WTC11 (cell line): ENCODE data around the gene NDUFS2. TPM values are rescaled to one million over a fixed set of nuclear protein-coding genes. Genes with fewer than 3 reads are reported as not detected.

Experiments
- ATAC-seq: fragments of 200-7000 bp; cut with Tn5 transposase; 2 replicates; pipeline ENCODE4 v1.10.0; 2021; ENCODE audit warnings: mild to moderate bottlenecking, moderate library complexity
- CTCF ChIA-PET: fragments of 300-600 bp; sonication (Branson Sonifier 250); formaldehyde crosslinking; loops from one replicate; lab custom pipeline; 2021; ENCODE audit warnings: antibody characterized with exemption; lab: Charles Lee
- POLR2A ChIA-PET: fragments of 350-600 bp; sonication (Branson Sonifier 250); formaldehyde crosslinking; loops from one replicate; lab custom pipeline; 2021; ENCODE audit warnings: antibody characterized with exemption; lab: Charles Lee
- DNase-seq: peaks from one replicate; pipeline ENCODE4 v3.0.0; 2021; ENCODE audit warnings: low spot score
- H3K27ac Mint-ChIP-seq: 2 replicates; pipeline ENCODE4 v1.8.0; 2021; ENCODE audit warnings: mixed read lengths
- H3K27me3 Mint-ChIP-seq: 2 replicates; pipeline ENCODE4 v1.8.0; 2021; ENCODE audit warnings: low read depth, mild to moderate bottlenecking, moderate library complexity, mixed read lengths
- H3K36me3 Mint-ChIP-seq: 2 replicates; pipeline ENCODE4 v1.8.0; 2021; ENCODE audit warnings: mixed read lengths
- H3K4me1 Mint-ChIP-seq: 2 replicates; pipeline ENCODE4 v1.8.0; 2022; ENCODE audit warnings: mixed read lengths
- H3K4me3 Mint-ChIP-seq: 2 replicates; pipeline ENCODE4 v1.8.0; 2021; ENCODE audit warnings: mild to moderate bottlenecking, moderate library complexity, mixed read lengths
- H3K9me3 Mint-ChIP-seq: 2 replicates; pipeline ENCODE4 v1.8.0; 2021; ENCODE audit warnings: mixed read lengths
- ATF1 ChIP-seq: sonication (generic); formaldehyde crosslinking; IDR thresholded peaks from 2 replicates; pipeline ENCODE4 v1.8.1; 2023; ENCODE audit warnings: mild to moderate bottlenecking, moderate library complexity, missing genetic modification reagents
- ATF2 ChIP-seq: sonication (generic); formaldehyde crosslinking; IDR thresholded peaks from 2 replicates; pipeline ENCODE4 v1.8.1; 2022; ENCODE audit warnings: low read depth, missing genetic modification reagents, borderline replicate concordance
- ATF3 ChIP-seq: sonication (generic); formaldehyde crosslinking; conservative IDR thresholded peaks from 2 replicates; pipeline ENCODE4 v1.8.1; 2022; ENCODE audit warnings: mild to moderate bottlenecking, missing genetic modification reagents
- CBFB ChIP-seq: sonication (generic); formaldehyde crosslinking; IDR thresholded peaks from 2 replicates; pipeline ENCODE4 v1.8.1; 2022; ENCODE audit warnings: mild to moderate bottlenecking, low read depth, missing genetic modification reagents
- CDX4 ChIP-seq: fragments of 250-450 bp; sonication (Bioruptor Pico); IDR thresholded peaks from 2 replicates; pipeline ENCODE4 v1.9.0; 2021; ENCODE audit warnings: moderate library complexity, mild to moderate bottlenecking, inconsistent platforms, borderline replicate concordance
- CREB1 ChIP-seq: sonication (generic); formaldehyde crosslinking; IDR thresholded peaks from 2 replicates; pipeline ENCODE4 v1.8.0; 2023; ENCODE audit warnings: mild to moderate bottlenecking, missing genetic modification reagents
- ERG ChIP-seq: fragments of 250-450 bp; sonication (Bioruptor Pico); IDR thresholded peaks from 2 replicates; pipeline ENCODE4 v1.8.0; 2021; ENCODE audit warnings: mild to moderate bottlenecking
- FOXK1 ChIP-seq: sonication (generic); formaldehyde crosslinking; IDR thresholded peaks from 2 replicates; pipeline ENCODE4 v1.8.0; 2022; ENCODE audit warnings: mild to moderate bottlenecking, moderate library complexity, missing genetic modification reagents
- FOXP4 ChIP-seq: sonication (generic); formaldehyde crosslinking; IDR thresholded peaks from 2 replicates; pipeline ENCODE4 v1.8.0; 2022; ENCODE audit warnings: mild to moderate bottlenecking, missing genetic modification reagents
- GABPB1 ChIP-seq: sonication (generic); formaldehyde crosslinking; IDR thresholded peaks from 2 replicates; pipeline ENCODE4 v1.8.1; 2023; ENCODE audit warnings: mild to moderate bottlenecking, missing genetic modification reagents
- GRHL2 ChIP-seq: fragments of 250-450 bp; sonication (Bioruptor Pico); IDR thresholded peaks from 2 replicates; pipeline ENCODE4 v1.8.0; 2022; ENCODE audit warnings: mild to moderate bottlenecking, moderate library complexity; ENCODE audit not compliant: insufficient replicate concordance, severe bottlenecking
- JUN ChIP-seq: sonication (generic); formaldehyde crosslinking; IDR thresholded peaks from 2 replicates; pipeline ENCODE4 v1.8.0; 2023; ENCODE audit warnings: mild to moderate bottlenecking, missing genetic modification reagents
- MYBL2 ChIP-seq: sonication (generic); formaldehyde crosslinking; IDR thresholded peaks from 2 replicates; pipeline ENCODE4 v1.8.1; 2023; ENCODE audit warnings: mild to moderate bottlenecking, moderate library complexity, missing genetic modification reagents
- NFE2L1 ChIP-seq: sonication (generic); formaldehyde crosslinking; IDR thresholded peaks from 2 replicates; pipeline ENCODE4 v1.8.1; 2023; ENCODE audit warnings: missing genetic modification reagents
- NR3C1 ChIP-seq: sonication (generic); formaldehyde crosslinking; conservative IDR thresholded peaks from 2 replicates; pipeline ENCODE4 v1.8.1; 2023; ENCODE audit warnings: low read depth, mild to moderate bottlenecking, missing genetic modification reagents
- OVOL2 ChIP-seq: fragments of 250-450 bp; sonication (Bioruptor Pico); IDR thresholded peaks from 2 replicates; pipeline ENCODE4 v1.9.0; 2021; ENCODE audit warnings: mild to moderate bottlenecking, borderline replicate concordance
- TP53 ChIP-seq: sonication (generic); formaldehyde crosslinking; IDR thresholded peaks from 2 replicates; pipeline ENCODE4 v1.8.1; 2023; ENCODE audit warnings: mild to moderate bottlenecking, missing genetic modification reagents
- USF1 ChIP-seq: sonication (generic); formaldehyde crosslinking; IDR thresholded peaks from 2 replicates; pipeline ENCODE4 v1.8.0; 2022; ENCODE audit warnings: mild to moderate bottlenecking, missing genetic modification reagents
- ZBTB21 ChIP-seq: sonication (generic); formaldehyde crosslinking; IDR thresholded peaks from 2 replicates; pipeline ENCODE4 v1.8.1; 2023; ENCODE audit warnings: mild to moderate bottlenecking, missing genetic modification reagents, borderline replicate concordance
- ZBTB43 ChIP-seq: sonication (generic); formaldehyde crosslinking; IDR thresholded peaks from 2 replicates; pipeline ENCODE4 v1.8.1; 2023; ENCODE audit warnings: mild to moderate bottlenecking, missing genetic modification reagents
- ZNF219 ChIP-seq: sonication (generic); formaldehyde crosslinking; IDR thresholded peaks from 2 replicates; pipeline ENCODE4 v1.8.0; 2023; ENCODE audit warnings: missing genetic modification reagents, mild to moderate bottlenecking, borderline replicate concordance
- ZNF281 ChIP-seq: sonication (generic); formaldehyde crosslinking; IDR thresholded peaks from 2 replicates; pipeline ENCODE4 v1.8.0; 2023; ENCODE audit warnings: mild to moderate bottlenecking, missing genetic modification reagents
- ZNF423 ChIP-seq: fragments of 250-450 bp; sonication (Bioruptor Pico); IDR thresholded peaks from 2 replicates; pipeline ENCODE4 v2.1.2; 2022; ENCODE audit warnings: mild to moderate bottlenecking, moderate library complexity
- total RNA-seq: library from RNA; stranded (reverse); gene quantifications from 3 replicates; pipeline ENCODE4 v1.2.3, GENCODE V29; 2021

The NDUFS2 gene
- total RNA-seq, 1 experiment from 2014 or later = 108 TPM

- ChIA-PET POLR2A (no interaction called here), CTCF (interaction anchor here (2.5 kb wide), 1 partner anchor 53 kb away, joined by 9 read pairs; the partner anchor contains the start of gene TOMM40L)
- no peak overlapping the region for H3K27ac Mint-ChIP-seq
- H3K4me1 Mint-ChIP-seq = peaks cover 10% of the 10 kb centered on the region
- H3K27me3 Mint-ChIP-seq = no peaks in the 10 kb centered on the region
- peaks cover 48% of the 10 kb centered on the region for H3K36me3 Mint-ChIP-seq
- TF ChIP-seq MYBL2 = no peak
- no peak for TF ChIP-seq ATF3 (CRISPR knock-in tag)
- TF ChIP-seq ZBTB21 = no peak
- TF ChIP-seq NR3C1 (CRISPR knock-in tag) = no peak
- no peak for TF ChIP-seq GABPB1 (CRISPR knock-in tag)
- H3K4me3 Mint-ChIP-seq = no peak overlapping the region
- no peaks in the 10 kb centered on the region for H3K9me3 Mint-ChIP-seq
- DNase-seq (no peak), ATAC-seq (no peak)
These were observed 29.8 kb upstream of the NDUFS2 start for GRCh38 chr1:161172349-161172748.

- no peaks in the 10 kb centered on the region for H3K9me3 Mint-ChIP-seq
- no peak overlapping the region for H3K4me3 Mint-ChIP-seq
- H3K27ac Mint-ChIP-seq = no peak overlapping the region
- ChIA-PET POLR2A (no interaction called here), CTCF (interaction anchor here (2.5 kb wide), 1 partner anchor 53 kb away, joined by 9 read pairs; the partner anchor contains the start of gene TOMM40L)
- DNase-seq = no peak
- no peaks in the 10 kb centered on the region for H3K27me3 Mint-ChIP-seq
- ATAC-seq = no peak
- H3K4me1 Mint-ChIP-seq = peaks cover 13% of the 10 kb centered on the region
- H3K36me3 Mint-ChIP-seq = peaks cover 48% of the 10 kb centered on the region
- no peak for TF ChIP-seq CREB1 (CRISPR knock-in tag)
- TF ChIP-seq USF1 (CRISPR knock-in tag) = no peak
- TF ChIP-seq GRHL2 (CRISPR knock-in tag) = no peak
- no peak for TF ChIP-seq NFE2L1
- no peak for TF ChIP-seq ZNF423 (CRISPR knock-in tag)
- TF ChIP-seq FOXP4 = no peak
- TF ChIP-seq ATF2 (CRISPR knock-in tag) = no peak
- TF ChIP-seq CDX4 = no peak
- no peak for TF ChIP-seq JUN
- TF ChIP-seq TP53 (CRISPR knock-in tag) = no peak
- no peak for TF ChIP-seq ZNF219 (CRISPR knock-in tag)
- TF ChIP-seq ZNF281 (CRISPR knock-in tag) = no peak
- no peak for TF ChIP-seq CBFB
- TF ChIP-seq ERG (CRISPR knock-in tag) = no peak
- TF ChIP-seq ATF1 (CRISPR knock-in tag) = no peak
- TF ChIP-seq OVOL2 (CRISPR knock-in tag) = no peak
- TF ChIP-seq ZBTB43 (CRISPR knock-in tag) = no peak
- TF ChIP-seq ZBTB21 = no peak
- no peak for TF ChIP-seq FOXK1 (CRISPR knock-in tag)
These were observed 29.3 kb upstream of the NDUFS2 start for GRCh38 chr1:161172776-161173376.
